Measurements from ENCODE around the gene DHX35. TPM values are rescaled to one million over a fixed set of nuclear protein-coding genes. Genes with fewer than 3 reads are reported as not detected.

Gene DHX35
- total RNA-seq, 1 donor, result 10.5 TPM

GRCh38 chr20:39041067-39041466, 78.9 kb downstream of the DHX35 start:
- H3K9me3 ChIP-seq (ENCODE audit: low read depth, low read length), result no peaks in the 10 kb centered on the region
- H3K4me3 ChIP-seq (ENCODE audit: low read length), result no peak overlapping the region
- no peaks in the 10 kb centered on the region for H3K4me1 ChIP-seq (ENCODE audit: insufficient read depth, low read length)
- H3K27me3 ChIP-seq (ENCODE audit: insufficient read depth, low read length), result no peaks in the 10 kb centered on the region

GRCh38 chr20:39042279-39043150, 80.4 kb downstream of the DHX35 start:
- Histone ChIP-seq H3K27me3 (ENCODE audit: insufficient read depth, low read length) (no peaks in the 10 kb centered on the region), H3K4me3 (ENCODE audit: low read length) (no peak overlapping the region), H3K9me3 (ENCODE audit: low read depth, low read length) (no peaks in the 10 kb centered on the region), H3K4me1 (ENCODE audit: insufficient read depth, low read length) (no peaks in the 10 kb centered on the region)

GRCh38 chr20:39044501-39044900, 82.4 kb downstream of the DHX35 start:
- peaks cover 4% of the 10 kb centered on the region for H3K4me1 ChIP-seq (ENCODE audit: insufficient read depth, low read length)
- H3K27me3 ChIP-seq (ENCODE audit: insufficient read depth, low read length), result no peaks in the 10 kb centered on the region
- H3K4me3 ChIP-seq (ENCODE audit: low read length), result no peak overlapping the region
- H3K9me3 ChIP-seq (ENCODE audit: low read depth, low read length), result no peaks in the 10 kb centered on the region

- H3K4me3 ChIP-seq (ENCODE audit: low read length), result no peak overlapping the region
Observed at GRCh38 chr20:39045676-39046075, 83.5 kb downstream of the DHX35 start.

DNA sequence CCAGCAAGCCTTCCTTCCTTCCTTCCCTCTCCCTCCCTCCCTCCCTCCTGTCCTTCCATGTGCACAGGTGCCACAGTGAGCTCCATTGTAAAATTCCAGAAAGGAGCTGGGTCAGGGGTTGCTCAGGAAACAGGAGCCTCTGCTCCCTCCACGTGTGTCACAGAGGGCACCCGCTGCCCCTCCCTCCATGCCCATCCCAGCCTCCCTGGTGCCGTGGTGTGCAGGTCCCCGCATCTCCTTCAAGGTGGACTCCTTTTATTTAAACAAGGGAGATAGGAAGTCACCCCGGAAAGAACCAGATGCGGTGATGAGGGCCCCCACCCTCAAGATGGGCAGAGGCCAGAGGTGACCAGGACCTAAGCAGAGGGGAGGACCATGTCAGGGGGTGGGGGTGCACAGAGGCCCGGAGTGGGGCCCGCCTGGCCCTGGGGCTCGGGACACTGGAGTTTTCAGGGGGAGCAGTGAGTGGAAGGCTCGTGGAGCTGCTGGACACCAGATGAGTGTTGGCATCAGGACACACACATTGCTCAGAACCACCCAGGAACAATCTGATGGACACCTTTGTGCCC, 85.4 kb downstream of the DHX35 start:
- no peak overlapping the region for H3K4me3 ChIP-seq (ENCODE audit: low read length)
- H3K9me3 ChIP-seq (ENCODE audit: low read depth, low read length), result no peaks in the 10 kb centered on the region
- peaks cover 13% of the 10 kb centered on the region for H3K4me1 ChIP-seq (ENCODE audit: insufficient read depth, low read length)
- H3K27me3 ChIP-seq (ENCODE audit: insufficient read depth, low read length), result no peaks in the 10 kb centered on the region

More at GRCh38 chr20:39045676-39046075, 83.5 kb downstream of the DHX35 start:
- Histone ChIP-seq H3K27me3 (ENCODE audit: insufficient read depth, low read length) (no peaks in the 10 kb centered on the region), H3K9me3 (ENCODE audit: low read depth, low read length) (no peaks in the 10 kb centered on the region), H3K4me1 (ENCODE audit: insufficient read depth, low read length) (peaks cover 13% of the 10 kb centered on the region)

DNA sequence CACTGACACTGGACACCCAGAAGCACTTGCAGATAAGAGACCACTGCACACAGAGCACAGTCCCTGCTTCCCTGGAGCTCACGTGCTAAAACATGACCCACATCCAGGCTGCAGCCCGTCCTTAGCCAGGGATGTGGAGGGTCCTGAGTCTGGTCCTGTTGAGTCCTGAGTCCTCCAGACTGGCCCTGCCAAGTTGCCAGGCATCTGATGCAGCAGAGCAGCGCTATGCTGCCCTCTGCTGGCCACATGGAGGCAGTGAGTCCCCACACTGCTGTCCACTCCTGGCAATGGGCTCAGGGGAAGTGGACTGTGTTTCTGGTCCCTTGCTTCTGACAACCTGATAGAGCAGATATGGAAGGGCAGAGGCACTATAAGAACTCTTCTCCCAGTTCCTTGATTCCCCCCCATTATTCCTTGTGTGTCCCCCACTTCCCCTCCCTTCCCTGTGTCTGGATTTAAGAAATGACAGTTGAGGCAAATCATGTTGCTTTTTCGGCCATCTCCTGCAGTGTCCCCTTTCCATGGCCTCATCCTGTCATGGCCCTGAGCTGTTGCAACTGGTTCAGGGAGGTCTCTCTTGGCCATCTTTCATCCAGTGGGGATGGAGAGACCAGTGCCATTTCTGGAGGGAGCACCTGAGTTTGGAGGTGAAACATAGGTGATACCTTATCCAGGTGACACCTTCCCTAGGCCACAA, 86.0 kb downstream of the DHX35 start:
- Histone ChIP-seq H3K4me1 (ENCODE audit: insufficient read depth, low read length) (peaks cover 13% of the 10 kb centered on the region), H3K9me3 (ENCODE audit: low read depth, low read length) (no peaks in the 10 kb centered on the region), H3K4me3 (ENCODE audit: low read length) (no peak overlapping the region), H3K27me3 (ENCODE audit: insufficient read depth, low read length) (no peaks in the 10 kb centered on the region)

DNA sequence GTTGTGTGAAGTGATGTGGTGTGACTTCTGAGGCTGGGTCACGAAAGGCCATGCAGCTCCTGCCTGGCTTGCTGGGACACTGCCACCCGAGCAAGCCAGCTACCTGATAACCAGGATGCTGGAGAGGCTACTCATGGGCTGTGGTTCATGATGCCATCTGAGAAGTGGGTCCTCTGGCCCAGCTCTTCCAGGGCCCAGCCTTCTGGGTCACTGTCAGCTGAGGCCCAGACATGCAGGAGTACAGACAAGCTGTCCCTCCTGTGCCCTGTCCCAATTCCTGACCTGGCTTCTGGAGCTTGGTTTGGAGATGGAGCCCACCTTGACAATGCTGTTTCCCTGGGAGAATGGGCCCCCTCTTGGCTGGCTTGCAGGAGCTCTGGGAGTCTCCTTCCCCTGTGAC, 87.0 kb downstream of the DHX35 start:
- Histone ChIP-seq H3K4me3 (ENCODE audit: low read length) (no peak overlapping the region), H3K4me1 (ENCODE audit: insufficient read depth, low read length) (peaks cover 13% of the 10 kb centered on the region)

GRCh38 chr20:39049684-39050554, 87.8 kb downstream of the DHX35 start:
- no peaks in the 10 kb centered on the region for H3K27me3 ChIP-seq (ENCODE audit: insufficient read depth, low read length)
- H3K9me3 ChIP-seq (ENCODE audit: low read depth, low read length), result no peaks in the 10 kb centered on the region
- H3K4me1 ChIP-seq (ENCODE audit: insufficient read depth, low read length), result peaks cover 13% of the 10 kb centered on the region
- peak overlapping the region; percentile 57 for H3K4me3 ChIP-seq (ENCODE audit: low read length)

More for the DNA sequence above, 87.0 kb downstream of the DHX35 start:
- no peaks in the 10 kb centered on the region for H3K27me3 ChIP-seq (ENCODE audit: insufficient read depth, low read length)
- H3K9me3 ChIP-seq (ENCODE audit: low read depth, low read length), result no peaks in the 10 kb centered on the region

DNA sequence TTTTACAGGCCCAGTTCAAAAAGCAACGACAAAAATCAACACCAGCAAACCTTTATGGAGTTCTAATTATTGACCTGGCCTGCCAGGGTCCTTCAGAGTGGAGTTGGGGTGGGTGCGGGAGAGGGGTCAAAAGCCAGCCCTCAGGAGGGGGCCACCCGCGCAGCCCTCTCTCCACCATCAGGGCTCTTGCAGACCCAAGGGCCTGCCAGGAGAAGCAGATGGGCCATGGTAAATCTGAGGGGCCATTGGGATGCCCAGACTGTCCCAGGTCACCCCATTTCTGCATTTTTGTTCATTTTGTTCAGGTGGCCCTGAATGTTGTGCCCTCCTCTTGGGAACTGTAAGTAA, 88.4 kb downstream of the DHX35 start:
- Histone ChIP-seq H3K27me3 (ENCODE audit: insufficient read depth, low read length) (no peaks in the 10 kb centered on the region), H3K4me3 (ENCODE audit: low read length) (no peak overlapping the region), H3K4me1 (ENCODE audit: insufficient read depth, low read length) (peaks cover 13% of the 10 kb centered on the region), H3K9me3 (ENCODE audit: low read depth, low read length) (no peaks in the 10 kb centered on the region)

- Histone ChIP-seq H3K9me3 (ENCODE audit: low read depth, low read length) (no peaks in the 10 kb centered on the region), H3K27me3 (ENCODE audit: insufficient read depth, low read length) (no peaks in the 10 kb centered on the region), H3K4me1 (ENCODE audit: insufficient read depth, low read length) (peaks cover 13% of the 10 kb centered on the region), H3K4me3 (ENCODE audit: low read length) (no peak overlapping the region)
Observed at GRCh38 chr20:39052676-39053075, 90.5 kb downstream of the DHX35 start.

- Histone ChIP-seq H3K9me3 (ENCODE audit: low read depth, low read length) (no peaks in the 10 kb centered on the region), H3K27me3 (ENCODE audit: insufficient read depth, low read length) (no peaks in the 10 kb centered on the region), H3K4me1 (ENCODE audit: insufficient read depth, low read length) (no peaks in the 10 kb centered on the region), H3K4me3 (ENCODE audit: low read length) (no peak overlapping the region)
Observed at GRCh38 chr20:39057143-39057542, 95.0 kb downstream of the DHX35 start.

DNA sequence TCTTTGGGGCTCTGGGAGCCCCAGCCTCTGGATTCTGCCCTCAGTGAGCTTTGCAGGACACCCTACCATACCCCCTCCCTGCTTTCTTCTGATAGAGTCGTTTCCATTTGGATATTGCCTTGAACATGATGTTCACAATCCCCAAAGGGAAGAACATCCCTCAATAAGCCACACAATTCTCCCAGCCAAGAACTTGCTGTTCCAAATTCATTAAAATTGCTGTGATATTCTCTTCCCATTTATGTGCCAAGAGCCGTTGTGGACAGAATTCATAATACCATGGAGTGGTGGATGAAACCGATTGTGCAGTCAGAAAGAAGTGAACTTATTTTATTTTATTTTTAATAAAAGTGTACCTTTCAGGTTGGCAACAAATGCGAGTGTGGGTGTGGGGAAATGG, 95.8 kb downstream of the DHX35 start:
- Histone ChIP-seq H3K9me3 (ENCODE audit: low read depth, low read length) (no peaks in the 10 kb centered on the region), H3K4me1 (ENCODE audit: insufficient read depth, low read length) (no peaks in the 10 kb centered on the region)

GRCh38 chr20:39059036-39059435, 96.9 kb downstream of the DHX35 start:
- Histone ChIP-seq H3K4me3 (ENCODE audit: low read length) (no peak overlapping the region), H3K9me3 (ENCODE audit: low read depth, low read length) (no peaks in the 10 kb centered on the region), H3K27me3 (ENCODE audit: insufficient read depth, low read length) (no peaks in the 10 kb centered on the region), H3K4me1 (ENCODE audit: insufficient read depth, low read length) (no peaks in the 10 kb centered on the region)

More for the DNA sequence above, 95.8 kb downstream of the DHX35 start:
- Histone ChIP-seq H3K27me3 (ENCODE audit: insufficient read depth, low read length) (no peaks in the 10 kb centered on the region), H3K4me3 (ENCODE audit: low read length) (no peak overlapping the region)

GRCh38 chr20:39066471-39067242, 104.5 kb downstream of the DHX35 start:
- H3K9me3 ChIP-seq (ENCODE audit: low read depth, low read length), result no peaks in the 10 kb centered on the region
- no peaks in the 10 kb centered on the region for H3K4me1 ChIP-seq (ENCODE audit: insufficient read depth, low read length)
- no peaks in the 10 kb centered on the region for H3K27me3 ChIP-seq (ENCODE audit: insufficient read depth, low read length)
- H3K4me3 ChIP-seq (ENCODE audit: low read length), result no peak overlapping the region

All from mononuclear cell (primary cell).